GM19455 (cell line): ENCODE results near the gene IGF2BP2.

Experiments
- ATAC-seq: cut with Tn5 transposase; IDR thresholded peaks from one replicate; pipeline ENCODE4 v1.9.1; 2021; ENCODE audit not compliant: unreplicated experiment

Gene IGF2BP2

DNA sequence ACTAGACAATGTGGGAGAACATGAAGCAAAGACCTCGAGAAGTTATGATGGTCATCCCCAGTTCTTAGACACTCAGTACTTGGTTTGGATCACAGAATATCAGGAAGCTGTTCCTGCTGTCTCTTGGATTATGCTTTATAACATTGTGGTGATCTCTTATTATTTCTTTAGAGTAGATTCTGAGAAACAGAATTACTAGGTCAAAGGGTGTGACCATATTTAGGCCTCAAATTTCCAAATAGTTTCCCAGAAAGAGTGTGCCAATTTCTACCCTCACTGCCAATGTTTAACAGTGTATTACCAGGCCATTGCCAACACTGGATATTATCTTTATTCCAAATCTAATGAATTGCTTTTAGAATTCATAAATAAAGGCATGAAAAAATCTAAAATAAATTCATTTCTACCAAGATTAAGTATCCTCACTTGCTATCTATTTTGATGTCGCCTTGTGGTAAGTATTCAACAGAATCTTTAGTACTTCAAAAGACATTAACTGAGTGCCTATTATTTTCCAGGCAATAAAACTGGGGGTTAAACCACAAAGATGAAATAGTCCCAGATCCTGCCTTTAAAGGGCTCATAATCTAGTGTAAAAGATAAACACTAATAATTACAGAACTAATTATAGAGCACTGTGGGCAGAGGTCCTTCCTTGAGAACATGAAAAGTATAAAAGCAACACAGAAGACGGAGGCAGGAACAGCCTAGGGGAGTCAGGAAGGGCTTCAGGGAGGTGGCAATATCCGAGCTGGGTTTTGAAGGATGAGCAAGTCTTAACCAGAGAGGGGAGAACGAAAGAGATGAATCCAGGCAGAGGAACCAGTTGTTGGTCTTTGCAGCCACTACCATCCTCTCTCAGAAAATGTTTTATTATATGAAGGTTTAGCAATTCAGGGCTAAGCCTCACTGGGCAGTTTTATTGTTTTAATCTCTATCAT, 86.8 kb downstream of the IGF2BP2 start:
- ATAC-seq: no peak

DNA sequence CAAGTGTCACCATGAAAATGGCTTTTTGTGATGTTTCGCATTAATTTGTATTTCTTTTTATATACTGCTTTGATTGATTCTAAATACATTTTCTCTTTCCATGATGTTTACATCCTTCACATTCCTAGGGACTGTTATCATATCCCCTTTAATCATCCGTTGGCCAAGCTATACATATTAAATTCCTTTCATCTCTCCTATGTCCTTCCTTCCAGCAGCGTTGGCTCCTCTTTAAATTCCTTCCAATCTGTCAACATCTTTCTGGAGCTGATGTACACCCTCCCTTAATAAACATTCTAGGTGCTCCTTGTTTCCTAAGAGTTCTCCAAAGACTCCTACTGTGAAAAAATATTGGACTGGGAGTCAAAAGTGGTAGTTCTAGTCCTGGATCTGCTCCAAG, 87.8 kb downstream of the IGF2BP2 start:
- ATAC-seq: no peak

DNA sequence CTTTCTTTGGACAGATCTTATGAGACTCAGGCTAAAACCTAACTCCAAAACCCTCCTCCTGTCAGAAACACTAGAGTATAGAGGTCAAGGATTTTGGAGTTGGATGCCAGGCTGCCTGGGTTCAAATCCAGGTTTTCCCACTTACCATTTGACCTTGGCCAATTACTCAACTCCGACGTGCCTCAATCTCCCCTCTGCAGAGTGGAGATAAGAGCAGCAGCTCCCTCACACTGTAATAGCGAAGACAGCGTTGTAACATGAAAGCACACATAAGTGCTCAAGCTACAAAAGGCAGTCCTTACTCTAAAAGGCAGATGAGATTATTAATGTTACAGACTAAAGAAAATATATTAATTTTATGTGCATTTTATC, 90.1 kb downstream of the IGF2BP2 start:
- ATAC-seq: no peak

DNA sequence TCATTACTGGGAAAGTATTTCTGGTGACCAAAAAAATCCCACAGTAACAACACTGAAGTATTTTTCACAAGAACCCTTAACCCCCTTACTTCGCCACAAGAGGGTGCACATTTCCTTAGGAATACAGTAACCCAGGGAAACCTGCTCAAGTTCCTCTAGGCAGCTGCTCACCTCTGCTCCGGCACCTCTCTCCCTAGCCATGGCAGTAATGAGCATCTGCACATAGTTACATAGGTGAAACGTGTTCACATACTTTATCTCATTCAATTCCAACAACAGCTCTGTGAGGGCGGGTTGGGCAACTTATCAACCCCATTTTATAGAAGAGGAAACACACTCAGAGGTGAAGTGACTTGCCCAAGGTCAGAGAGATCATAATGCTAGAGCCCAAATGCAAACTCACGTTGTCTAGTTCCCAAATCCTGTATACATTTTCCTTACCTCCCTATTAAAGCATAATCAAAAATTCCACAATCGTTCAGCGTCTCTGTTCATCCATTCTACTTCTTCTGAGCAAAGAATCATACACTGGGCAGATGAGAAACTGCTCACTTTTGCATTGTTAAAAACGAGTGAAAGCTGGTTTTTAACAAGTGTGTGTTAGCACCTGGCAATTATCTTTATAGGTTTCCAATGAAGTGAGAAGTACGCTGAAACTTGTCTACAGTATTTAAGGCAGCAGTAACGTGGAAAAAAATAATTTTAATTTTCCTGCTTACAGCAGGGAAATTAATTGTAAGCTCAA, 90.7 kb downstream of the IGF2BP2 start:
- ATAC-seq: no peak

DNA sequence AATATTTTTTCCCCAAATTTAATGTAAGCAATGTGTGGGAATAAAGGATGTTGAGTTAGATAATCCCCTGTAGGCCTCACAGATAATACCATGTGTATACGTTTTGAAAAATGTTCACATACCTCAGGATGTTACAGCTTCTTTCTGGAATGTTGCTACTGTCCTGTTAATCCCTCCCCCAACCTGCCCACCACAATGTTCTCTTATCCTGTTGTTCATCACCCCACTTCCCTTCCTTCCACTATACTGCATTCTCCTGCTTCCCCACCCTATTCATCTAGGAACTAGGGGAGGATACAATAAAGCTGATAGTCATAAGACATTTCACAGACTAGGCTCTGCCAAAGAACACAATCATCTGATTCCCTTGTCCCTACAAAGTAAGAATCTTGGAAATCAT, 92.1 kb downstream of the IGF2BP2 start:
- no peak for ATAC-seq

DNA sequence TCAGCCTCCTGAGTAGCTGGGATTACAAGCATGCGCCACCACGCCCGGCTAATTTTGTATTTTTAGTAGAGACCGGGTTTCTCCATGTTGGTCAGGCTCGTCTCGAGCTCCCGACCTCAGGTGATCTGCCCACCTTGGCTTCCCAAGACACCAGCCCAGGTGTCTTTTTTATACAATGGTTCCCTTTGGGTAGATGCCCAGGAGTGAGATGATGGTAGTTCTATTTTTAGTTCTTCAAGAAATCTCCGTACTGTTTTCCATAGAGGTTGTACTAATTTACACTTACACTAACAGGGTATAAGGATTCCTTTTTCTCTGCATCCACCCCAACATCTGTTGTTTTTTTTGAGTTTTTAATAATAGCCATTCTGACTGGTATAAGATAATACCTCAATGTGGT, 94.3 kb downstream of the IGF2BP2 start:
- ATAC-seq: no peak

DNA sequence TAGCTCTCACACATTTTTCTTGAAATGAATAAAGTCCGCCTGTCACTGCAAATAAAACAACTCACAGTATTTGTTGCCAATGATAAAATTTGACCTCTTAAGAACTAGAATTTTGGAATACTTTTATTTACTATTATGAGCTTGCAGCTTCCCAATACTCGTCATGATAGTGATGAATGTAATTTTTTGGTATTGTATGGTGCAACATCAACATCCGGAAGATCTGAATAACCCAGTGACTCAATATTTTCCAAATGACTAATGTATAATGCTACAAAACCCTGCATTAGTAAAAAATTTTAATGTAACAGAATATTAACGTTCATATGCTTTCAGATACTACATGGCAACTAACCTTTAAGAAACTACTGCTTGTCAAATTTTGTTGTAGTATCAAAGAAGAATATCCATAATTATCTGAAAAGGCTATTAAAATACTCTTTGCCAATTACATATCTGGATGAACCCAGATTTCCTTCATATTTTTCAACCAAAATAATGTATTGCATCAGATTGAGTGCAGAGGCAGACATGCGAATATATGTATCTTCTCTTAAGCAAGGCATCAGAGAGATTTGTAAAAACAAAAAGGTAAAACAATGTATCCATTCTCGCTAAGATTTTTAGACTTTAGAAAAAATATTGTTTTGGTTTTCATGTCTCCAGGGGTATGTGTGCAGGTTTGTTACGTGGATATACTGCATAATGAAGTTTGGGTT, 95.3 kb downstream of the IGF2BP2 start:
- ATAC-seq: no peak

DNA sequence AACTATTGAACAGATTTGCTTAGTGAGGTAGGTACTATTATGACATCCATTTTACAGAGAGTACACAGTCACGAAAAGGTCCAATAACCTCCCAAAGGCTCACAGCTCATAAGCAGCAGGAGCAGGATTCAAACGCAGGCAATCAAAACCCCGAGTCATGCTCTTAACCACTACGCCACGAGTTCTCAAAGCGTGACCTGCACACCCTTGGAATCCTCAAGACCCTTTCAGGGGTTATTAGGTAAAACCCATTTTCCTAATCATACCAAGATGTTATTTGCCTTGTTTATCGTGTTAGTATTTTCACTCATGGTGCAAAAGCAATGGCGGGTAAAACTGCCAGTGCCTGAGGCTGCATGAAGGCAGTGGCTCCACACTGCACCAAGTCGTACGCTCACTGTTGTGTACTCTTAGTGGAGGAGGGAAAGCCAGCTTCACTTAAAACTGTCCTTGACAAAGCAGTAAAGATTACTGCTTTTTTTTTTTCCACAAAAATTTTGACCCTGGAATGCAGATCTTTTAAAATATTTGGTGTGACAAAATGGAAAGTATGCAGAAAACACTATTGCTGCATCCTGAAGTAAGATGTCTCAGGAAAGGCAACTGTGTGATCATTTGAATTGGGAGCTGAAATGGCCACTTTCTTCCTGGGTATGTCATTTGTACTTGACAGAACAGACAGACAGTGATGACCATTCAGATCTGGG, 96.1 kb downstream of the IGF2BP2 start:
- no peak for ATAC-seq

DNA sequence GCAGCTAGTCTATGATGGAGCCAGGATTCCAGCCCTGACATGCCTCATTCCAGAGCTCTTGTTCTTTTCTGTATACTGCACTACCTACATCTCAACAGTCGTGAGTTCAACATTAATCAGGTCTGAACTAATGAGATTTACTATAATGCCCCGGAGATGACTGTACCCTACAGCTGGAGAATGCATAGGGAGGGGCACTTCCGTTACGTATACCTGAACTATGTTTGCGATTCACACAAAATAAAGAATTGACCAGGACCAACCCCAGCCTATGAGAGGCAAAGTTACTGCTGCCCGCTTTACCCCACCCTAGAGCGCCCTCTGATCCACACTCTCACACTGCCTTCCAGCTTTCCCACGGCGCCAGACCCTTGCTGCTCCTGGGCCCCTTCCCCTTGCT, 97.0 kb downstream of the IGF2BP2 start:
- no peak for ATAC-seq

DNA sequence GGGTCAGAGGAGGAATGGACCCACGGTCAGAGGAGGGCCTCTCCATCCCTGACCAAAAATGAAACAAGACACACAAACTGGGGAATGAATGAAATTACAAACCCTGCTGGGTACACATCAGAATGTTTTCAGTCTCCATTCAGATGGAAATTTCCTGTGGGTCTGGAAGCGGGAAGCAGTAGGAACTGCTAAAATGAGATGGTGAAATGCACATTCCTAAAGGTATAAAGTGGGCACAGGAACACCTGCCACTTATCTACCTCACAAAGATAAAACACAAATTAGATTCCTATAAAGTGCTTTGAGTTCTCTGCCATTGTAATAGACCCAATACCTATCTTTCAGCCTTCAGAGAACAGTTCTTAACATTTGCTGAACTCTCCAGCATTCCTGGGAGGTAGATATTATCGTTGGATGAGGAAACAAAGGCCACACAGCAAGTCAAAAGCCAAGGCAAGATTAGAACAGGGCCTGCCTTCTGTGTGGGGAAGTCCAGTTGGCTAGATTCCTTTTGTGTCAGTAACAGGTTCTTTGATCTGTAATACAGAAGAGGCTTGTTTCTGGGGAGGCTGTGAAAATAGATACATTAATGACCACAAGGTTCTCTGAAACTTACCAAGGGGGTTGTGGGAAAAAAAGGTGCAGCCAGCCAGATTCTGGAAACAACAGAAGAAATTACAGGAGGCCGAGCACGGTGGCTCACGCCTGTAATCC, 98.4 kb downstream of the IGF2BP2 start:
- no peak for ATAC-seq

DNA sequence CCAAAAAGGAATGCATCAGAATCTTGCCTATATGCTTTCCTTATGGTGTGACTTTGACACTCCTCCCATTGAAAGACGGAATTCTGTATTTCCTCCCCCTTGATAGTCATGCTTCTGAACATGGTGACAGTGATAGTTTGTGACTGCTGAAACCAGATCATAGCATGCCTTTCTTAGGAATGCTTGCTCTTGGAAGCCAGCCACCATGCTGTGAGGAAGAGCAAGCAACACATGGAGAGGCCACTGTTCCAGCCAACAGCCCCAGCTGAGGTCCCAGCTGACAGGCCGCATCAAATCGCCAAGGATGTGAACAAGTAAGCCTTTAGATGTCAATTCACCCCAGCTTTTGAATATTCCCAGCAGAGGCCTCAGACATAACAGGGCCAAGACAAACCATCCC, 100.1 kb downstream of the IGF2BP2 start:
- no peak for ATAC-seq

DNA sequence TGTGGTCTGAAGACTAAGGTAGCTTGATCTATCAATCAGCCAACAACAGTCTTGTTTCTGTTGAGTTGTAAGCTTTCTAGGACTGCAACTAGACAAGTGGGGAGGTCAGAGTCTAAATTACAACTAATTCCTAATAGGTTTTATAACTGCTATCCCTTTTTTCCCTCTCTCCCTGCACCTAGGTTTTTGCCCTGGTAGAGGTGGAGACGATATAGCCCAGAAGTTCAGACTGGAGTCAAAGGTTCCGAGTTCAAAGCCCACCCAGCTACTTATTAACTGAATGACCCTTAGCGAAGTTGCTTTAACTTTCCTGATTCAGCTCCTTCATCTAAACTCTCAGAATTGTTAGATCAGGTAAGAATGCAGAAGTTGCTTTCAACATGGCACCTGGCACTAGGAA, 100.6 kb downstream of the IGF2BP2 start:
- ATAC-seq: no peak

DNA sequence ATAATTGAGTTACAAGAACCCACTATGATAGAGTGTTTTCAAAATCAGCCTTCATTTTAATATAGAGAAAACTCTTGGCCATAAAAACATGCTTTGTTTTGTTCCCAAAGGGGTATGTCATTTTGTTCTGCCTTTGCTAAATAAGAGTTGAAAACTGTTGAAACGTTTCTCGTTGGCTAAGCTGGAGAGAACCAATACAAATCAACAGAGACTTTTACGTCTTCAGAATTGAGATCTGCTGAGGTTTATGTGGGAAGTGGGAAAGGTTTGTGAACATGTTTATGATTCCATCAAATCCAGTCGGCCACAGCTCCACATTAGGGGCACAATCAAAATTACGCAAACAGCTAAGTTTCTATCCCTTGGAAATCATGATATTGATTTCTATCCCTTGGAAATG, 102.0 kb downstream of the IGF2BP2 start:
- no peak for ATAC-seq

DNA sequence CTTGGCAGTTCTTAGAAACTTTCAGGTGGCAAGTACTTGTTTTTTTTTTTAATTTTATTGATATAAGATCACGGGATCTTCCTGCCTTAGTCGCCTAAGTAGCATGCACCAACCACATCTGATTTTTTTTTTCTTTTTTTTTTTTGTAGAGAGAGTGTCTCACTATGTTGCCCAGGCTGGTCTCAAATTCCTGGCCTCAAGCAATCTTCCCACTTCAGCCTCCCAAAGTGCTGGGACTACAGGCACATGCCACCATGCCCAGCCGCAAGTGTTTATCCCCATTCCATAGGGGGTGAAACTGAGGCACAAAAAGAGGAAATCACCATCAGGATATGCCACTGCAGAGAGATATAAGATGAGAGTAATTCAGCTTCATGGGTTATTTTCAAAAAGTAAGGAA, 102.9 kb downstream of the IGF2BP2 start:
- ATAC-seq: no peak

DNA sequence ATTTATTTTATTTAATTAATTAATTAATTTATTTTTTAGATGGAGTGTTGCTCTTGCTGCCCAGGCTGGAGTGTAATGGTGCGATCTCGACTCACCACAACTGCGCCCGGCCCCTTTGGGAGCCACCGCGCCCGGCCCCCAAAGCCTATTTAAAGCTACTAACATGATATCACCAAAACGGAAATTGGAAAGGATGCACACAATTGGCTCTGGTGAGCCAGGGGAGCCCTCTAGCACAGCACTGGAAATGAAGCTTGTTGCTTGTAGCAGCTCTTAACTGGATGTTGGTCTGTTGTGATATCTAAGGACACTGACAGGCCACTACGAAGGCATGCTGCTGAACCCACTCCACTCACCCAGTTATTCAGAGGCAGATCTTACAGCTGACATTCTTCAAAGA, 104.5 kb downstream of the IGF2BP2 start:
- no peak for ATAC-seq

DNA sequence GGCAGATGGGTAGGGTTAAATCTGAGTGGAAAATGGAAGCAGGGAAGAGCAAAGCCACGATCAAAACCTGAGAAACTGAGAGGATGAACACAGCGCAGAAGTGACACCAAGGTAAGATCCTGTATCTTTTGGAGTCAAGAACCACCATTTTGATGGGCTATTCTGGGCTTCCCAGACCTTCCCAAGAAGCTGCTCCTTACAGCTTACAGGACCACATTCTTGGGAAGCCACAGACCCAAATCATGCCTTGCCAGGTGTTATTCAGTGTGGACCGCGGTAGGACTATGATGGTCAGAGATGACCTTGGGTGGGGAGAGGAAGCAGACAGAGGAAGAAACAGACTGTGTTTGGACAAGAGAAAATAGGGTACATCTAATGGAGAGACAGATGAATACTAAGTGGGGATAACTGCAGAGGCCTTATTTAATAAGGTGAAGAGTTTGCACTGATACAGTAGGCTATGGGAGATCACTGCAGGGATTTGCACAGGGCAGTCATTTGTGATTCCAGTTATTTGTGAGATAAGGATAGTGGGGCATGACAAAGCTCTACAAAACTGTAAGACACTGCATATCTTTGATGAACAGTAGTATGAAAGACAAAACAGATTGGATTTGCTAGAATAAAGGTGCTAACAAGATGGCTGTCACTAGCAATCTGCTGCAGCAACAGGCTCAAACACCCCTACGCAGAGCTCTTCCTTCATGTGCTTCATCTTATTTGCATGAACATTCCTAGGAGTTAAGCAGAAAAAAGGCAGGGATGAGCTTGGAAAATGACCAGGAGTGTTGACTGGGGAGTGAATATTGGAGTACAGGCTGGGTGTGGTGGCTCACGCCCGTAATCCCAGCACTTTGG, 105.9 kb downstream of the IGF2BP2 start:
- no peak for ATAC-seq

DNA sequence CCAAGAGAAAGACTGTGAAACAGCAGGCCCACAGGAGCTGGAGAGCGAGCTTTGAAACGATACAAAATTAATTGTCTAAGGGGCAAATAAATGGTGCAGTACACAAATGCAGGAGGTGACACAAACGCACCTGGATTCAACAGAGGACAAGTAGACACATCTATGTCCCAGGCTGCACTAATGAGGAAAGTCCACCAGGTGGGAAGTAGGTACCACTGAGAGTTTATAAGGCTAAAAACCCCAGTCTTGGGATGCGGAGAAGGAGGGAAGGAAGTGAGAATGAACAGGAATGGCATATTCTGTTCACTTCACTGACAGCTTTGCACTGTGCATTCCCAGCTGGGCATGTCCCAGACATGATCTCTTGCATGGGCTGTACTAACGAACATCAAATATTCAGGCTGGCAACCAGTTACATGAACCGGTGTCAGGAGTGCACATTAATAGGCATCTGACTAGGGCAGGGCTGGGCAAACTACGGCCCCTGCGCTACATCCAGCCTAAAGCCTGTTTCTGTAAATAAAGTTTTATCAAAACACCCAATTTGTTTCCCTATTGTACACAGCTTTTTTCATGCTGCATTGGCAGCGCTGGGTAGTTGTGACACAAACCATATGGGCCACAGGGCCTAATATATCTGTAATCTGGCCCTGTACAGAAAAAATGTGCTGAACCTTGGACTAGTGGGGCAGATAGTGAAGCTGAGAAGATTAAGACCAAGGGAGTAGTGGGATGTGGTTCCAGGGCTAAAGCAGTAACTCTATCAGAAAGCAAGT, 107.0 kb downstream of the IGF2BP2 start:
- no peak for ATAC-seq

DNA sequence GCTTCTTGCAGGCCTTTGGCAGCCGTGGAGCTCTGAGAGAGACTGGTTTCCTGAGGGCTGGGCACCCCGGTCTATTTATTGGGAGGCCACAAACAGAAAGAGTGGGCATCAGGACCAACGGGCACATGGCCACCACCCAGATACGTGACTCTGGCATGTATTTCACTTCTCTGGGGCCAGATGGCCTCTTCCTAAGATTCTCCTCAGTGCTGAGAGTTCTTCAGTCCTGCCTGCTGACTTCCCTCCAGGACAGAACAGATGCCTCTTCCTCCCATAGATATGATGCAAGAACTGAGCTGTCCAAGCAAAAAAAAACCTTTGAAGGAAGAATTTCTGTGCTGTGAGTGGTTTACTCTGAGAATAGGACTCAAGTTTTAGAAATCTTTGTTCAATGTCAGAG, 107.7 kb downstream of the IGF2BP2 start:
- ATAC-seq: no peak
